Measurements from ENCODE around the gene BRSK1.

BRSK1 gene

GRCh38 chr19:55309448-55309847 is 25.7 kb downstream of the BRSK1 start:
- peaks cover 11% of the 10 kb centered on the region for H3K36me3 ChIP-seq (ENCODE audit: low read depth)
- TF ChIP-seq CTCF (IDR thresholded peaks at IDR 0.05; ENCODE audit: poor library complexity, severe bottlenecking), result no peak
- H3K9me3 ChIP-seq (ENCODE audit: severe bottlenecking), result no peaks in the 10 kb centered on the region
- no peak for ATAC-seq (ENCODE audit: low read depth)
- no peak for DNase-seq (ENCODE audit: low spot score)
- no peaks in the 10 kb centered on the region for H3K4me1 ChIP-seq (ENCODE audit: insufficient read depth, poor library complexity, severe bottlenecking)
- no peaks in the 10 kb centered on the region for H3K27me3 ChIP-seq (ENCODE audit: insufficient read depth, poor library complexity, severe bottlenecking)
- H3K4me3 ChIP-seq (ENCODE audit: severe bottlenecking), result no peak overlapping the region
- no peak overlapping the region for H3K27ac ChIP-seq (ENCODE audit: poor library complexity, severe bottlenecking)

GRCh38 chr19:55310498-55310897 is 26.7 kb downstream of the BRSK1 start:
- H3K27me3 ChIP-seq (ENCODE audit: insufficient read depth, poor library complexity, severe bottlenecking), result no peaks in the 10 kb centered on the region
- H3K9me3 ChIP-seq (ENCODE audit: severe bottlenecking), result no peaks in the 10 kb centered on the region
- no peaks in the 10 kb centered on the region for H3K4me1 ChIP-seq (ENCODE audit: insufficient read depth, poor library complexity, severe bottlenecking)
- H3K27ac ChIP-seq (ENCODE audit: poor library complexity, severe bottlenecking), result no peak overlapping the region
- no peak for TF ChIP-seq CTCF (IDR thresholded peaks at IDR 0.05; ENCODE audit: poor library complexity, severe bottlenecking)
- H3K36me3 ChIP-seq (ENCODE audit: low read depth), result peaks cover 6% of the 10 kb centered on the region
- H3K4me3 ChIP-seq (ENCODE audit: severe bottlenecking), result no peak overlapping the region
- DNase-seq (ENCODE audit: low spot score) (no peak), ATAC-seq (ENCODE audit: low read depth) (no peak)

GRCh38 chr19:55311397-55311796 is 27.6 kb downstream of the BRSK1 start:
- Histone ChIP-seq H3K36me3 (ENCODE audit: low read depth) (no peaks in the 10 kb centered on the region), H3K27me3 (ENCODE audit: insufficient read depth, poor library complexity, severe bottlenecking) (no peaks in the 10 kb centered on the region), H3K4me3 (ENCODE audit: severe bottlenecking) (no peak overlapping the region), H3K27ac (ENCODE audit: poor library complexity, severe bottlenecking) (no peak overlapping the region), H3K4me1 (ENCODE audit: insufficient read depth, poor library complexity, severe bottlenecking) (no peaks in the 10 kb centered on the region), H3K9me3 (ENCODE audit: severe bottlenecking) (no peaks in the 10 kb centered on the region)
- ATAC-seq (ENCODE audit: low read depth) (no peak), DNase-seq (ENCODE audit: low spot score) (no peak)
- no peak for TF ChIP-seq CTCF (IDR thresholded peaks at IDR 0.05; ENCODE audit: poor library complexity, severe bottlenecking)

GRCh38 chr19:55311797-55312196 is 28.0 kb downstream of the BRSK1 start:
- no peak for TF ChIP-seq CTCF (IDR thresholded peaks at IDR 0.05; ENCODE audit: poor library complexity, severe bottlenecking)
- no peak for DNase-seq (ENCODE audit: low spot score)

GRCh38 chr19:55312621-55313512 is 29.1 kb downstream of the BRSK1 start:
- Histone ChIP-seq H3K27me3 (ENCODE audit: insufficient read depth, poor library complexity, severe bottlenecking) (no peaks in the 10 kb centered on the region), H3K9me3 (ENCODE audit: severe bottlenecking) (no peaks in the 10 kb centered on the region), H3K4me3 (ENCODE audit: severe bottlenecking) (no peak overlapping the region), H3K36me3 (ENCODE audit: low read depth) (no peaks in the 10 kb centered on the region), H3K4me1 (ENCODE audit: insufficient read depth, poor library complexity, severe bottlenecking) (no peaks in the 10 kb centered on the region), H3K27ac (ENCODE audit: poor library complexity, severe bottlenecking) (no peak overlapping the region)
- no peak for ATAC-seq (ENCODE audit: low read depth)
- no peak for DNase-seq (ENCODE audit: low spot score)
- TF ChIP-seq CTCF (IDR thresholded peaks at IDR 0.05; ENCODE audit: poor library complexity, severe bottlenecking), result no peak

More at GRCh38 chr19:55311797-55312196, 28.0 kb downstream of the BRSK1 start:
- Histone ChIP-seq H3K4me1 (ENCODE audit: insufficient read depth, poor library complexity, severe bottlenecking) (no peaks in the 10 kb centered on the region), H3K4me3 (ENCODE audit: severe bottlenecking) (no peak overlapping the region), H3K27ac (ENCODE audit: poor library complexity, severe bottlenecking) (no peak overlapping the region), H3K36me3 (ENCODE audit: low read depth) (no peaks in the 10 kb centered on the region), H3K27me3 (ENCODE audit: insufficient read depth, poor library complexity, severe bottlenecking) (no peaks in the 10 kb centered on the region), H3K9me3 (ENCODE audit: severe bottlenecking) (no peaks in the 10 kb centered on the region)
- no peak for ATAC-seq (ENCODE audit: low read depth)
